ENCODE results near the gene MICU1. TPM values are rescaled to one million over a fixed set of nuclear protein-coding genes. Genes with fewer than 3 reads are reported as not detected.

Gene MICU1
- total RNA-seq, 1 experiment from 2014 or later = 46.9 TPM

DNA sequence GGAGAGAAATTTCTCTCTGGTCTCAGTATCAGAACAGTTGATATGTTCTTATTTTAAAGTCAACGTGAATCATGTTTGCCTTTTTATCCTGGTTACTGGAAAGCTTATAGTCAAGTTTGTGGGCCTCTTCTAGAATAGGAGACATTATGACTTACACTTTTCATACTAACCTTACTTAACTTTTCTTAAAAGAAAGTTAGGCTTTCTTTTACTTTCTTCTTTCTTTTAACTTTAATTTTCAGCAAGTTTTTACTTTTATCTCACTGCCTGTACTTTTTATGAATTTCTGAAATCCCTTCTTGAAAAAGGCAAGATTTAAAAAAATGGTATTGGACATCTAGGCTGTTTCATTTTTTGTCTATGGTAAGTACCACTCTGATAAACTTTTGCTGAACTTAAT, 195.9 kb downstream of the MICU1 start:
- TF ChIP-seq TCF7L2 (IDR thresholded peaks at IDR 0.05; ENCODE audit: low read depth, low read length) (no peak), SIN3A (IDR thresholded peaks at IDR 0.05; ENCODE audit: borderline replicate concordance, insufficient read depth, low read depth, low read length) (no peak), POLR2AphosphoS5 (IDR thresholded peaks at IDR 0.05; ENCODE audit: low read depth, low read length) (no peak)
- TF ChIP-seq, protein P1, sequence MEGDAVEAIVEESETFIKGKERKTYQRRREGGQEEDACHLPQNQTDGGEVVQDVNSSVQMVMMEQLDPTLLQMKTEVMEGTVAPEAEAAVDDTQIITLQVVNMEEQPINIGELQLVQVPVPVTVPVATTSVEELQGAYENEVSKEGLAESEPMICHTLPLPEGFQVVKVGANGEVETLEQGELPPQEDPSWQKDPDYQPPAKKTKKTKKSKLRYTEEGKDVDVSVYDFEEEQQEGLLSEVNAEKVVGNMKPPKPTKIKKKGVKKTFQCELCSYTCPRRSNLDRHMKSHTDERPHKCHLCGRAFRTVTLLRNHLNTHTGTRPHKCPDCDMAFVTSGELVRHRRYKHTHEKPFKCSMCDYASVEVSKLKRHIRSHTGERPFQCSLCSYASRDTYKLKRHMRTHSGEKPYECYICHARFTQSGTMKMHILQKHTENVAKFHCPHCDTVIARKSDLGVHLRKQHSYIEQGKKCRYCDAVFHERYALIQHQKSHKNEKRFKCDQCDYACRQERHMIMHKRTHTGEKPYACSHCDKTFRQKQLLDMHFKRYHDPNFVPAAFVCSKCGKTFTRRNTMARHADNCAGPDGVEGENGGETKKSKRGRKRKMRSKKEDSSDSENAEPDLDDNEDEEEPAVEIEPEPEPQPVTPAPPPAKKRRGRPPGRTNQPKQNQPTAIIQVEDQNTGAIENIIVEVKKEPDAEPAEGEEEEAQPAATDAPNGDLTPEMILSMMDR (IDR thresholded peaks at IDR 0.05) = no peak
- TF ChIP-seq, protein P2, sequence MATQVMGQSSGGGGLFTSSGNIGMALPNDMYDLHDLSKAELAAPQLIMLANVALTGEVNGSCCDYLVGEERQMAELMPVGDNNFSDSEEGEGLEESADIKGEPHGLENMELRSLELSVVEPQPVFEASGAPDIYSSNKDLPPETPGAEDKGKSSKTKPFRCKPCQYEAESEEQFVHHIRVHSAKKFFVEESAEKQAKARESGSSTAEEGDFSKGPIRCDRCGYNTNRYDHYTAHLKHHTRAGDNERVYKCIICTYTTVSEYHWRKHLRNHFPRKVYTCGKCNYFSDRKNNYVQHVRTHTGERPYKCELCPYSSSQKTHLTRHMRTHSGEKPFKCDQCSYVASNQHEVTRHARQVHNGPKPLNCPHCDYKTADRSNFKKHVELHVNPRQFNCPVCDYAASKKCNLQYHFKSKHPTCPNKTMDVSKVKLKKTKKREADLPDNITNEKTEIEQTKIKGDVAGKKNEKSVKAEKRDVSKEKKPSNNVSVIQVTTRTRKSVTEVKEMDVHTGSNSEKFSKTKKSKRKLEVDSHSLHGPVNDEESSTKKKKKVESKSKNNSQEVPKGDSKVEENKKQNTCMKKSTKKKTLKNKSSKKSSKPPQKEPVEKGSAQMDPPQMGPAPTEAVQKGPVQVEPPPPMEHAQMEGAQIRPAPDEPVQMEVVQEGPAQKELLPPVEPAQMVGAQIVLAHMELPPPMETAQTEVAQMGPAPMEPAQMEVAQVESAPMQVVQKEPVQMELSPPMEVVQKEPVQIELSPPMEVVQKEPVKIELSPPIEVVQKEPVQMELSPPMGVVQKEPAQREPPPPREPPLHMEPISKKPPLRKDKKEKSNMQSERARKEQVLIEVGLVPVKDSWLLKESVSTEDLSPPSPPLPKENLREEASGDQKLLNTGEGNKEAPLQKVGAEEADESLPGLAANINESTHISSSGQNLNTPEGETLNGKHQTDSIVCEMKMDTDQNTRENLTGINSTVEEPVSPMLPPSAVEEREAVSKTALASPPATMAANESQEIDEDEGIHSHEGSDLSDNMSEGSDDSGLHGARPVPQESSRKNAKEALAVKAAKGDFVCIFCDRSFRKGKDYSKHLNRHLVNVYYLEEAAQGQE (IDR thresholded peaks at IDR 0.05; ENCODE audit: insufficient read depth in 1 of 2, low read depth in 2 of 2, low read length in 1 of 2) = no peak
- Histone ChIP-seq H3K27ac (ENCODE audit: low read length) (no peak overlapping the region), H3K4me3 (ENCODE audit: low read depth in 2 of 2, low read length in 2 of 2) (no peak overlapping the region), H3K9me3 (ENCODE audit: control insufficient read depth, insufficient read depth, low read depth, low read length) (no peaks in the 10 kb centered on the region), H3K36me3 (ENCODE audit: control insufficient read depth, insufficient read depth, low read length) (no peaks in the 10 kb centered on the region), H3K27me3 (ENCODE audit: control insufficient read depth, insufficient read depth, low read length) (no peaks in the 10 kb centered on the region), H3K4me1 (ENCODE audit: control insufficient read depth, insufficient read depth, low read length) (no peaks in the 10 kb centered on the region)
- intact Hi-C loops (cut with micrococcal nuclease; ENCODE audit: unreplicated experiment) (no loop called here), in situ Hi-C loops (cut with HindIII; ENCODE audit: low pct_unique_long_range_greater_than_20kb, low sequenced_read_pairs) (no loop called here)
- ATAC-seq (no peak), DNase-seq (ENCODE audit: low read depth, low spot score) (no peak)
- CTCF ChIA-PET = no interaction called here
- no TSS peak for BruUV-seq (replicated peaks)
- POLR2A ChIA-PET = no interaction called here

DNA sequence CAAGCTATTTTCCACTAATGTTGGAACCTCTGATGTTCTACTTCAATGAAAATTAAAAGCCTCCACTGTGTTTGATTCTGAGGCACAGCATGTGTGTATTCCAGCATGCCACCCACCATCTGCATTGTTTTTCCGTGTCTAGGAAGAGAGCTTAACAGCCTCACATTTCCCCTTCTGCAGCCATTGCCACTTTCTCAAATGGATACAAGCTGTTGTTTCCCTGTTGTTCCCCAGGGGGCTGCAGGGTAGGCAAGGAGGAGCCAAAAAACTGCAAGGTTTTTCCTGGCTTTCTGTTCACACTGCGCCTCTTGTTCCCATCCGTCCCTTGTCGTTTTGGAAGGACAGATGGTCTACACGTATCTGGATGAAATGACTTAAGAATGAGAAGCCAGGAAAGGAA, 198.9 kb downstream of the MICU1 start:
- ATAC-seq (no peak), DNase-seq (ENCODE audit: low read depth, low spot score) (no peak)
- Histone ChIP-seq H3K4me3 (ENCODE audit: low read depth in 2 of 2, low read length in 2 of 2) (no peak overlapping the region), H3K27me3 (ENCODE audit: control insufficient read depth, insufficient read depth, low read length) (no peaks in the 10 kb centered on the region), H3K36me3 (ENCODE audit: control insufficient read depth, insufficient read depth, low read length) (no peaks in the 10 kb centered on the region), H3K27ac (ENCODE audit: low read length) (no peak overlapping the region), H3K9me3 (ENCODE audit: control insufficient read depth, insufficient read depth, low read depth, low read length) (no peaks in the 10 kb centered on the region), H3K4me1 (ENCODE audit: control insufficient read depth, insufficient read depth, low read length) (no peaks in the 10 kb centered on the region)
- TF ChIP-seq, protein P2 (IDR thresholded peaks at IDR 0.05; ENCODE audit: insufficient read depth in 1 of 2, low read depth in 2 of 2, low read length in 1 of 2) = no peak
- TF ChIP-seq TCF7L2 (IDR thresholded peaks at IDR 0.05; ENCODE audit: low read depth, low read length) = no peak
- TF ChIP-seq SIN3A (IDR thresholded peaks at IDR 0.05; ENCODE audit: borderline replicate concordance, insufficient read depth, low read depth, low read length) = no peak
- TF ChIP-seq, protein P1 (IDR thresholded peaks at IDR 0.05) = no peak
- no peak for TF ChIP-seq POLR2AphosphoS5 (IDR thresholded peaks at IDR 0.05; ENCODE audit: low read depth, low read length)
- in situ Hi-C loops (cut with HindIII; ENCODE audit: low pct_unique_long_range_greater_than_20kb, low sequenced_read_pairs) = no loop called here
- intact Hi-C loops (cut with micrococcal nuclease; ENCODE audit: unreplicated experiment) = no loop called here
- POLR2A ChIA-PET = no interaction called here
- no TSS peak for BruUV-seq (replicated peaks)
- CTCF ChIA-PET = interaction anchor here (0.6 kb wide), 1 partner anchor 587 kb away, joined by 4 read pairs; no protein-coding TSS in a partner anchor
